Measurements from ENCODE around the gene KCTD1.

The KCTD1 gene

GRCh38 chr18:26479065-26479680 is 69.2 kb downstream of the KCTD1 start:
- DNase-seq: no peak

- no peak for DNase-seq
Observed at GRCh38 chr18:26477828-26478466, 70.4 kb downstream of the KCTD1 start.

- no peak for DNase-seq
Observed at GRCh38 chr18:26476697-26477096, 71.7 kb downstream of the KCTD1 start.

GRCh38 chr18:26474542-26474941 is 73.8 kb downstream of the KCTD1 start:
- DNase-seq: no peak

GRCh38 chr18:26473672-26474071 is 74.7 kb downstream of the KCTD1 start:
- DNase-seq: no peak

GRCh38 chr18:26471826-26472225 is 76.5 kb downstream of the KCTD1 start:
- DNase-seq: no peak

GRCh38 chr18:26471027-26471426 is 77.3 kb downstream of the KCTD1 start:
- DNase-seq: no peak

GRCh38 chr18:26470011-26470637 is 78.2 kb downstream of the KCTD1 start:
- peak; percentile 70 for DNase-seq

GRCh38 chr18:26468931-26469340 is 79.4 kb downstream of the KCTD1 start:
- peak; percentile 65 for DNase-seq

- no peak for DNase-seq
Observed at GRCh38 chr18:26466026-26466425, 82.3 kb downstream of the KCTD1 start.

- no peak for DNase-seq
Observed at GRCh38 chr18:26465431-26465830, 82.9 kb downstream of the KCTD1 start.

GRCh38 chr18:26464128-26465011 is 84.0 kb downstream of the KCTD1 start:
- DNase-seq: no peak

GRCh38 chr18:26462355-26462754 is 86.0 kb downstream of the KCTD1 start:
- no peak for DNase-seq

GRCh38 chr18:26461405-26461804 is 86.9 kb downstream of the KCTD1 start:
- DNase-seq: peak; percentile 14

- peak; percentile 92 for DNase-seq
Observed at GRCh38 chr18:26460449-26461091, 87.8 kb downstream of the KCTD1 start.

- DNase-seq: no peak
Observed at GRCh38 chr18:26459884-26460283, 88.5 kb downstream of the KCTD1 start.

- DNase-seq: no peak
Observed at GRCh38 chr18:26459340-26459739, 89.0 kb downstream of the KCTD1 start.

GRCh38 chr18:26458526-26459232 is 89.7 kb downstream of the KCTD1 start:
- no peak for DNase-seq

- DNase-seq: no peak
Observed at GRCh38 chr18:26457611-26458353, 90.6 kb downstream of the KCTD1 start.

- DNase-seq: no peak
Observed at GRCh38 chr18:26457195-26457594, 91.2 kb downstream of the KCTD1 start.

- DNase-seq: no peak
Observed at GRCh38 chr18:26456070-26456491, 92.3 kb downstream of the KCTD1 start.

All from COR-L47 (cell line).